SK-N-SH (cell line): ENCODE results near the gene PROX2. TPM values are rescaled to one million over a fixed set of nuclear protein-coding genes. Genes with fewer than 3 reads are reported as not detected.
A peak's percentile ranks its signal among the peaks of the same experiment; 100 is the strongest.

Experiments
- CTCF ChIA-PET: fragments of 300-600, 350-600 bp; formaldehyde crosslinking; extraction: SDS; loops from one replicate; lab custom pipeline; 2021; lab: Yijun Ruan, JAX
- POLR2A ChIA-PET: fragments of 350-600 bp; sonication (Branson Sonifier 250); formaldehyde crosslinking; extraction: SDS; loops from one replicate; lab custom pipeline; 2020; ENCODE audit warnings: antibody characterized with exemption, inconsistent platforms; lab: Yijun Ruan, JAX
- DNase-seq: peaks from one replicate; pipeline ENCODE4 v3.0.0; 2012
- H2AFZ ChIP-seq: fragments of 200-600 bp; sonication (generic); 2 replicates; pipeline ENCODE4 v1.8.1; 2016; ENCODE audit warnings: antibody characterized with exemption, mild to moderate bottlenecking, low read depth
- H3F3A ChIP-seq: fragments of 200-600 bp; sonication (generic); replicated peaks from 2 replicates; pipeline ENCODE3; 2016; ENCODE audit warnings: antibody characterized with exemption, mild to moderate bottlenecking; ENCODE audit not compliant: insufficient read depth
- H3K27ac ChIP-seq, 2 experiments: fragments of 200-500 bp in 1 of 2; fragments of 200-600 bp in 1 of 2; sonication (Bioruptor generic) in 1 of 2; sonication (generic), shearing (Covaris generic) in 1 of 2; 2 replicates each; pipeline versions ENCODE4 v1.5.1 to v1.6.1; 2014 to 2016; ENCODE audit warnings: low read depth in 2 of 2, inconsistent platforms in 1 of 2, low read length in 1 of 2, mild to moderate bottlenecking in 1 of 2, mixed read lengths in 1 of 2
- H3K27me3 ChIP-seq: fragments of 200-600 bp; sonication (generic), shearing (Covaris generic); 2 replicates; pipeline ENCODE4 v1.6.1; 2016; ENCODE audit warnings: mixed run types; ENCODE audit not compliant: insufficient read depth
- H3K36me3 ChIP-seq, 2 experiments: fragments of 200-500 bp in 1 of 2; fragments of 200-600 bp in 1 of 2; sonication (Bioruptor generic) in 1 of 2; sonication (generic) in 1 of 2; replicated peaks in 1 of 2; 2 replicates each; pipeline versions ENCODE3 to v1.5.1; 2014 to 2016; ENCODE audit warnings: low read length in 1 of 2, mild to moderate bottlenecking in 1 of 2; ENCODE audit not compliant: insufficient read depth in 2 of 2, control insufficient read depth in 1 of 2
- H3K4me1 ChIP-seq, 2 experiments: fragments of 200-500 bp in 1 of 2; fragments of 200-600 bp in 1 of 2; sonication (Bioruptor generic) in 1 of 2; sonication (generic), shearing (Covaris generic) in 1 of 2; 2 replicates each; pipeline versions ENCODE4 v1.5.1 to v1.6.1; 2014 to 2016; ENCODE audit warnings: low read depth in 1 of 2, low read length in 1 of 2, mixed run types in 1 of 2; ENCODE audit not compliant: insufficient read depth in 2 of 2, control insufficient read depth in 1 of 2
- H3K4me2 ChIP-seq: fragments of 200-600 bp; sonication (generic), shearing (Covaris generic); 2 replicates; pipeline ENCODE4 v1.6.1; 2017; ENCODE audit warnings: mixed run types
- H3K4me3 ChIP-seq, 2 experiments: fragments of 200-500 bp in 1 of 2; fragments of 200-600 bp in 1 of 2; sonication (Bioruptor generic) in 1 of 2; sonication (generic), shearing (Covaris generic) in 1 of 2; 2 replicates each; pipeline versions ENCODE4 v1.5.1 to v1.8.1; 2014 to 2016; ENCODE audit warnings: low read depth in 2 of 2, inconsistent platforms in 1 of 2, low read length in 1 of 2, mild to moderate bottlenecking in 1 of 2, mixed read lengths in 1 of 2, moderate library complexity in 1 of 2
- H3K79me2 ChIP-seq: fragments of 200-600 bp; sonication (generic); 2 replicates; pipeline ENCODE4 v1.8.1; 2017; ENCODE audit warnings: mild to moderate bottlenecking; ENCODE audit not compliant: insufficient read depth
- H3K9ac ChIP-seq: fragments of 200-600 bp; sonication (generic); 2 replicates; pipeline ENCODE4 v1.6.1; 2017; ENCODE audit warnings: mixed run types
- H3K9me2 ChIP-seq: fragments of 200-600 bp; sonication (generic); 2 replicates; pipeline ENCODE4 v1.6.1; 2017; ENCODE audit warnings: mixed run types
- H3K9me3 ChIP-seq: fragments of 200-600 bp; sonication (generic); 2 replicates; pipeline ENCODE4 v1.6.1; 2017; ENCODE audit warnings: mixed run types, mild to moderate bottlenecking, moderate library complexity
- H4K20me1 ChIP-seq: fragments of 200-600 bp; sonication (generic); 2 replicates; pipeline ENCODE4 v1.6.1; 2017; ENCODE audit warnings: mild to moderate bottlenecking, mixed run types; ENCODE audit not compliant: insufficient read depth
- CHD2 ChIP-seq: fragments of 150-350 bp; IDR thresholded peaks from 2 replicates; pipeline ENCODE4 v1.6.1; 2018; ENCODE audit warnings: low read length; ENCODE audit not compliant: partially characterized antibody
- CTCF ChIP-seq: fragments of 200-600 bp; sonication (generic); IDR thresholded peaks from 2 replicates; pipeline ENCODE4 v1.6.1; 2017; ENCODE audit warnings: antibody characterized with exemption, mild to moderate bottlenecking, moderate library complexity
- ELF1 ChIP-seq: IDR thresholded peaks from 2 replicates; pipeline ENCODE4 v1.4.0; 2012
- EP300 ChIP-seq, 2 experiments: IDR thresholded peaks; 2 replicates each; pipeline versions ENCODE4 v1.4.0 to v1.6.1; 2012; ENCODE audit warnings: borderline replicate concordance in 1 of 2, low read depth in 1 of 2, low read length in 1 of 2
- FOSL2 ChIP-seq: IDR thresholded peaks from 2 replicates; pipeline ENCODE4 v1.4.0; 2012; ENCODE audit warnings: low read depth, mild to moderate bottlenecking, moderate library complexity, borderline replicate concordance
- GABPA ChIP-seq: IDR thresholded peaks from 2 replicates; pipeline ENCODE4 v1.4.0; 2012; ENCODE audit warnings: low read depth, mild to moderate bottlenecking
- GATA2 ChIP-seq: sonication (generic); formaldehyde crosslinking; IDR thresholded peaks from 2 replicates; pipeline ENCODE4 v1.5.0; 2020; ENCODE audit warnings: mild to moderate bottlenecking, missing genetic modification reagents
- MEF2A ChIP-seq: IDR thresholded peaks from 2 replicates; pipeline ENCODE4 v1.4.0; 2012; ENCODE audit warnings: low read depth, borderline replicate concordance
- NFIC ChIP-seq: IDR thresholded peaks from 2 replicates; pipeline ENCODE4 v1.4.0; 2012; ENCODE audit warnings: borderline replicate concordance
- NRF1 ChIP-seq: IDR thresholded peaks from 2 replicates; pipeline ENCODE4 v1.6.1; 2012; ENCODE audit warnings: low read depth, mild to moderate bottlenecking, low read length
- PBX3 ChIP-seq: IDR thresholded peaks from 2 replicates; pipeline ENCODE4; 2012
- POLR2AphosphoS5 ChIP-seq: IDR thresholded peaks from 2 replicates; pipeline ENCODE4 v1.6.1; 2012; ENCODE audit warnings: low read depth, low read length
- RAD21 ChIP-seq: IDR thresholded peaks from 2 replicates; pipeline ENCODE4 v1.6.1; 2012; ENCODE audit warnings: mild to moderate bottlenecking, low read length
- REST ChIP-seq: IDR thresholded peaks from 2 replicates; pipeline ENCODE4 v1.6.1; 2012; ENCODE audit warnings: mild to moderate bottlenecking, low read depth, low read length, moderate library complexity
- RFX5 ChIP-seq: IDR thresholded peaks from 2 replicates; pipeline ENCODE4 v1.6.1; 2012; ENCODE audit warnings: mild to moderate bottlenecking, improper control_type of control experiment, low read length
- SIN3A ChIP-seq: IDR thresholded peaks from 2 replicates; pipeline ENCODE4 v1.6.1; 2012; ENCODE audit warnings: low read depth, mild to moderate bottlenecking, low read length, moderate library complexity, borderline replicate concordance
- SMC3 ChIP-seq: IDR thresholded peaks from 2 replicates; pipeline ENCODE4 v1.6.1; 2012; ENCODE audit warnings: low read depth, low read length, improper control_type of control experiment
- TAF1 ChIP-seq: IDR thresholded peaks from 2 replicates; pipeline ENCODE4 v1.6.1; 2012; ENCODE audit warnings: low read depth, mild to moderate bottlenecking, low read length, moderate library complexity, borderline replicate concordance
- TCF12 ChIP-seq: IDR thresholded peaks from 2 replicates; pipeline ENCODE4 v1.4.0; 2012
- USF2 ChIP-seq: fragments of 150-350 bp; IDR thresholded peaks from 2 replicates; pipeline ENCODE4 v1.6.1; 2017; ENCODE audit warnings: antibody characterized with exemption, low read length, low read depth, borderline replicate concordance
- YY1 ChIP-seq: IDR thresholded peaks from 2 replicates; pipeline ENCODE4 v1.4.0; 2012; ENCODE audit warnings: low read depth, mild to moderate bottlenecking
- ZBTB33 ChIP-seq: IDR thresholded peaks from 2 replicates; pipeline ENCODE4 v1.4.0; 2012; ENCODE audit warnings: low read depth, borderline replicate concordance
- WGBS: methylation state at CpG from one replicate; pipeline ENCODE4 v1.1.6; 2017; ENCODE audit warnings: low lambda C conversion rate; 5-methylcytosine and 5-hydroxymethylcytosine counted together
- polyA plus RNA-seq, 3 experiments: library from polyadenylated mRNA; depleted of rRNA; stranded (reverse); fragments of >200 nt; gene quantifications; 2 replicates each; pipeline ENCODE4 v1.2.3, GENCODE V29; 2012

The PROX2 gene
- polyA plus RNA-seq, 1 of the 3 experiments (the other 2 are of a cell fraction), result not detected

GRCh38 chr14:74913986-74914573, 38.1 kb upstream of the PROX2 start:
- Histone ChIP-seq H4K20me1 (no peaks in the 10 kb centered on the region), H3K79me2 (no peaks in the 10 kb centered on the region), H2AFZ (0 out of 2 replicates have a peak overlapping the region, but pooled peaks have one; percentile 27), H3K4me2 (no peak overlapping the region), H3K27ac (no peak overlapping the region), H3K9ac (no peak overlapping the region), H3K4me1 (no peaks in the 10 kb centered on the region; a peak in 1 of 4 replicates), H3K4me3 (no peak overlapping the region; a peak in 1 of 4 replicates), H3K9me2 (no peaks in the 10 kb centered on the region), H3K36me3 (no peaks in the 10 kb centered on the region), H3F3A (peaks cover 2% of the 10 kb centered on the region), H3K27me3 (no peaks in the 10 kb centered on the region), H3K9me3 (no peaks in the 10 kb centered on the region)
- WGBS, result 64% methylated on average over 6 of the region's 6 CpGs
- peak; percentile 77 for DNase-seq
- peak; percentile 78 for TF ChIP-seq CTCF
- TF ChIP-seq NFIC, result no peak
- TF ChIP-seq PBX3, result no peak
- no peak for TF ChIP-seq GATA2 (CRISPR knock-in tag)
- no peak for TF ChIP-seq POLR2AphosphoS5
- TF ChIP-seq SIN3A, result no peak
- no peak for TF ChIP-seq TAF1
- TF ChIP-seq REST, result no peak
- TF ChIP-seq USF2, result no peak
- TF ChIP-seq RFX5, result no peak
- TF ChIP-seq EP300 (IDR thresholded peaks at IDR 0.05; ENCODE audit: borderline replicate concordance in 1 of 2, low read depth in 1 of 2, low read length in 1 of 2), result no peak
- no peak for TF ChIP-seq YY1
- no peak for TF ChIP-seq CHD2
- no peak for TF ChIP-seq FOSL2
- no peak for TF ChIP-seq ZBTB33
- TF ChIP-seq NRF1, result no peak
- no peak for TF ChIP-seq TCF12
- TF ChIP-seq MEF2A, result no peak
- no peak for TF ChIP-seq ELF1
- no peak for TF ChIP-seq GABPA
- peak; percentile 82 for TF ChIP-seq RAD21
- TF ChIP-seq SMC3, result peak; percentile 91
- ChIA-PET POLR2A (no interaction called here), CTCF (interaction anchor here (1.2 to 26.0 kb wide), 2 partner anchors 9 to 60 kb away, joined by 3 to 537 read pairs; no protein-coding TSS in a partner anchor)
